ENCODE results near the gene MBNL3.
"Not testable (repeated sequence)": the region's sequence is repeated elsewhere in the genome, so short reads cannot be mapped to it uniquely, and the experiment has no call there.

Gene MBNL3

GRCh38 chrX:132331532-132331931 lies 157.3 kb downstream of the MBNL3 start:
- Histone ChIP-seq H3K9me2 (ENCODE audit: low read depth, low read length) (no peaks in the 10 kb centered on the region), H4K20me1 (ENCODE audit: insufficient read depth, low read length) (no peaks in the 10 kb centered on the region), H3K4me1 (ENCODE audit: insufficient read depth, low read length, severe bottlenecking) (no peaks in the 10 kb centered on the region), H3K4me2 (ENCODE audit: low read length) (no peak overlapping the region), H3K4me3 (ENCODE audit: low read depth, low read length, poor library complexity, severe bottlenecking) (no peak overlapping the region), H3K27me3 (ENCODE audit: insufficient read depth, low read length) (no peaks in the 10 kb centered on the region), H3K9me3 (ENCODE audit: low read length) (no peaks in the 10 kb centered on the region), H3F3A (ENCODE audit: insufficient read depth, low read length) (no peaks in the 10 kb centered on the region), H2AFZ (ENCODE audit: low read length) (no peak overlapping the region), H3K27ac (ENCODE audit: low read depth, low read length, poor library complexity, severe bottlenecking) (no peak overlapping the region), H3K79me2 (ENCODE audit: insufficient read depth, low read length) (no peaks in the 10 kb centered on the region), H3K36me3 (ENCODE audit: insufficient read depth, low read length) (no peaks in the 10 kb centered on the region), H3K9ac (ENCODE audit: low read length) (no peak overlapping the region)
- no peak for TF ChIP-seq CTCF (IDR thresholded peaks at IDR 0.05; ENCODE audit: low read length)
- TF ChIP-seq EZH2 (IDR thresholded peaks at IDR 0.05; ENCODE audit: borderline replicate concordance, low read length), result no peak

- H3K79me2 ChIP-seq (ENCODE audit: insufficient read depth, low read length), result no peaks in the 10 kb centered on the region
- H3F3A ChIP-seq (ENCODE audit: insufficient read depth, low read length), result no peaks in the 10 kb centered on the region
- no peaks in the 10 kb centered on the region for H3K4me1 ChIP-seq (ENCODE audit: insufficient read depth, low read length, severe bottlenecking)
- no peak overlapping the region for H2AFZ ChIP-seq (ENCODE audit: low read length)
- no peaks in the 10 kb centered on the region for H4K20me1 ChIP-seq (ENCODE audit: insufficient read depth, low read length)
- no peaks in the 10 kb centered on the region for H3K36me3 ChIP-seq (ENCODE audit: insufficient read depth, low read length)
- no peak overlapping the region for H3K27ac ChIP-seq (ENCODE audit: low read depth, low read length, poor library complexity, severe bottlenecking)
- H3K4me2 ChIP-seq (ENCODE audit: low read length), result no peak overlapping the region
- H3K4me3 ChIP-seq (ENCODE audit: low read depth, low read length, poor library complexity, severe bottlenecking), result no peak overlapping the region
- TF ChIP-seq EZH2 (IDR thresholded peaks at IDR 0.05; ENCODE audit: borderline replicate concordance, low read length) (no peak), CTCF (IDR thresholded peaks at IDR 0.05; ENCODE audit: low read length) (no peak)
- H3K27me3 ChIP-seq (ENCODE audit: insufficient read depth, low read length), result no peaks in the 10 kb centered on the region
- H3K9me2 ChIP-seq (ENCODE audit: low read depth, low read length), result no peaks in the 10 kb centered on the region
- no peaks in the 10 kb centered on the region for H3K9me3 ChIP-seq (ENCODE audit: low read length)
- no peak overlapping the region for H3K9ac ChIP-seq (ENCODE audit: low read length)
Observed at GRCh38 chrX:132331000-132331399, 157.8 kb downstream of the MBNL3 start.

- Histone ChIP-seq H4K20me1 (ENCODE audit: insufficient read depth, low read length) (no peaks in the 10 kb centered on the region), H3K4me2 (ENCODE audit: low read length) (no peak overlapping the region), H3K9me2 (ENCODE audit: low read depth, low read length) (no peaks in the 10 kb centered on the region), H3F3A (ENCODE audit: insufficient read depth, low read length) (no peaks in the 10 kb centered on the region), H3K79me2 (ENCODE audit: insufficient read depth, low read length) (no peaks in the 10 kb centered on the region), H3K9ac (ENCODE audit: low read length) (no peak overlapping the region), H3K4me3 (ENCODE audit: low read depth, low read length, poor library complexity, severe bottlenecking) (no peak overlapping the region), H2AFZ (ENCODE audit: low read length) (no peak overlapping the region), H3K9me3 (ENCODE audit: low read length) (no peaks in the 10 kb centered on the region), H3K27ac (ENCODE audit: low read depth, low read length, poor library complexity, severe bottlenecking) (no peak overlapping the region), H3K27me3 (ENCODE audit: insufficient read depth, low read length) (no peaks in the 10 kb centered on the region), H3K36me3 (ENCODE audit: insufficient read depth, low read length) (no peaks in the 10 kb centered on the region), H3K4me1 (ENCODE audit: insufficient read depth, low read length, severe bottlenecking) (no peaks in the 10 kb centered on the region)
- no peak for TF ChIP-seq CTCF (IDR thresholded peaks at IDR 0.05; ENCODE audit: low read length)
- TF ChIP-seq EZH2 (IDR thresholded peaks at IDR 0.05; ENCODE audit: borderline replicate concordance, low read length), result no peak
Observed at GRCh38 chrX:132330156-132330729, 158.6 kb downstream of the MBNL3 start.

- H3K36me3 ChIP-seq (ENCODE audit: insufficient read depth, low read length); H3K79me2 ChIP-seq (ENCODE audit: insufficient read depth, low read length); H3K9me2 ChIP-seq (ENCODE audit: low read depth, low read length); H3K27me3 ChIP-seq (ENCODE audit: insufficient read depth, low read length); H3K4me3 ChIP-seq (ENCODE audit: low read depth, low read length, poor library complexity, severe bottlenecking); H2AFZ ChIP-seq (ENCODE audit: low read length); H3K27ac ChIP-seq (ENCODE audit: low read depth, low read length, poor library complexity, severe bottlenecking); H3K4me1 ChIP-seq (ENCODE audit: insufficient read depth, low read length, severe bottlenecking); H3K4me2 ChIP-seq (ENCODE audit: low read length); H3K9me3 ChIP-seq (ENCODE audit: low read length); H3F3A ChIP-seq (ENCODE audit: insufficient read depth, low read length); H3K9ac ChIP-seq (ENCODE audit: low read length); H4K20me1 ChIP-seq (ENCODE audit: insufficient read depth, low read length): not testable (repeated sequence)
Observed at GRCh38 chrX:132326960-132327359, 161.9 kb downstream of the MBNL3 start.

Data from OCI-LY1 (cell line).